Medulla oblongata (tissue), 1 donor: ENCODE results near the gene PZP.

Experiments
- DNase-seq: peaks from one replicate; pipeline ENCODE4 v3.0.0-alpha.2; 2015; ENCODE audit errors: extremely low spot score

Gene PZP

GRCh38 chr12:9124383-9125031 is 83.7 kb downstream of the PZP start:
- no peak for DNase-seq

DNA sequence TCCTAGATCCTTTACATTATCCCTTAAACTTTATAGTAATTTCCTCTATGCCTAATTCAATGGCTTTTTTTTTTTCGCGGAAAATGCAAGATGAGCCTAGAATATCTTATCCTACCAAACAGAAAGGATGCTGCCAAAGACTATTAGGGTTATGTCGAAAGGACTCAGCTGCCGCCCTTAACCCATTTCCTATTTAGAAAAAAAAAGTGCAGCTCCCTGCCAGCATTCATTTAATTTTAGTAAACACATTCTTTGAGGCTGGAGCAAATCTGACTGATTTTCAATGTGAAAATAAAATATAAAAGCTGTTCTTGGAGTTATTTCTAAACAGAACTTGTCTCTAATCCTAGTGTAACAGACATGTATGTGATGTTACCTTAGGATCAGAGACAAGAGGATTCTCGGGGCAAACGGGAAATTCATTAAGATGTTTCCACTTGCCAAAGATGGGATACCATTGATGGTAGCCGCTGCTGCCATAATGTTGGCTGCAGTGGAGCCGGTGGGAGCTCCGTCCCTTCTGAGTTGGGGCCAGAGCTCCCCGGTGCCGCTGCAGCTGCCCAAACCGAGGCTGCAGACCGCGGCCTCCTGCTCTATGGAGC is 84.3 kb downstream of the PZP start:
- DNase-seq, result peak; percentile 20

- peak; percentile 40 for DNase-seq
Measured at GRCh38 chr12:9122091-9122609, 86.0 kb downstream of the PZP start.

DNA sequence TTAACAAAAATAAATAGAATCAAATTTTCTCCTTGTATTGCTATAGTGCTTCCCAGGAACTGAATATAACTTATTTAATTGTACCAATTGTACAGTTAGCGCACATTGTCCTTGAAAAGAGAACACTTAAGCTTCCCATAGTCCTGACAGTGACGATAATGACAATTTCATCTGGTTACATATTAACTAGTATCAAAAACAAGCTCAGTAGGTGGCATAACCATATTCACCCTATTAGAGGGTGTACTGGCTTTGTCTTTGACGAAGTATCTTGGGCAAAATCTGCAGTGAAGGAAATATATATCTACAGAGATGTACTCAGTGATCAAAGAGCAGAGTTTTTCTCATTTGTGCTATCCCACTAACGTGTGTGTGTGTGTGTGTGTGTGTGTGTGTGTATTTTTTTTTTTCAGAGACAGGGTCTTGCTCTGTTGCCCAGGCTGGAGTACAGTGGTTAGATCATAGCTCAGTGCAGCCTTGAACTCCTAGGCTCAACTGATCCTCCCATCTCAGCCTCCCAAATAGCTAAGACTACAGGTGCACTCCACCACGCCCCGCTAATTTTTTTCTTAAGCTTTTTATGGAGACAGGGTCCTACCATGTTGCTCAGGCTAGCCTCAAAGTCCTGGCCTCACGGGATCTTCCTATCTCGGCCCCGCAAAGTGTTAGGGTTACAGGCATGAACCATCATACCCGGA is 87.6 kb downstream of the PZP start:
- no peak for DNase-seq

- peak; percentile 85 for DNase-seq
Measured at GRCh38 chr12:9118158-9118557, 90.0 kb downstream of the PZP start.

DNA sequence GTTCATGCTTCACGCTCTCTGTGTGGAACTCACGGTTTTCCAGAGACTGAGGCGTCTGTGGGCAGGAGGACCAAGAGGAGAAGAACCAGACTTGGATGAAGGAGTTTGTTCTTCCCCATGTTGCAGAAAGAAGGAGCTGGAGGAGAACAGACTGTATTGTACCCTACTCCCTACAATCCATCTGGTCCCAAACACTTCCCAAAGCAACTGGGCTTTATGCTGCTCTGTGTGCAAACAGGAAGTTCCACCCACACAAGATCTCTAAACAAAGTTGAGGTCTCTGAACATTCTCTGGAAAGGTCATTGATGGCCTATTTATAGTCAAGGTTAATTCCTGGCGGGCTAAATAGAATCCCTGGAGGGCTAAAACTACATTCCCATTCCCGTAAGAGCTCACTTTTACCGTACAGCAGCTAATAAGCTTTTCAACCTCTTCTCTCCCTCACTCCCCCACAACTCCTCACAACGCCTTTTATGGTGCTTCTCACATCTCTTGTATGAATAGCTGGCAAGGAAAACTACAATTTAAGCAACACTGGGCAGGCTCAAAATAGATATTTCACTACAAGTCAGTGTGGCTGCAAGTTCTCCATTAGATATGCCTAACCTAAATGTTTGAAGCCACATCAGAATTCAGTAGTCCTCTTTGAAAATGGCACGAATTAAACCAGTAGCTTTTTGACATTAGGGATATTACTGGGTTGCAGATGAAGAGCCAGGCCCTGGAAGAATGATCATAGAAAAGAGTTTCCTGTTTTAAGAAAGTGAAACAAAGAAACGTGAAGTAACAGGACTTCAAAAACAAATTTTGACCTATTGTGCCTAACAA is 92.2 kb downstream of the PZP start, which contains the start of gene A2M:
Gene A2M (minus strand): TSS at position 189 of the 829 bp plus-strand sequence. CDS start 70 bp downstream, at position 119.
- DNase-seq, result peak; percentile 54

DNA sequence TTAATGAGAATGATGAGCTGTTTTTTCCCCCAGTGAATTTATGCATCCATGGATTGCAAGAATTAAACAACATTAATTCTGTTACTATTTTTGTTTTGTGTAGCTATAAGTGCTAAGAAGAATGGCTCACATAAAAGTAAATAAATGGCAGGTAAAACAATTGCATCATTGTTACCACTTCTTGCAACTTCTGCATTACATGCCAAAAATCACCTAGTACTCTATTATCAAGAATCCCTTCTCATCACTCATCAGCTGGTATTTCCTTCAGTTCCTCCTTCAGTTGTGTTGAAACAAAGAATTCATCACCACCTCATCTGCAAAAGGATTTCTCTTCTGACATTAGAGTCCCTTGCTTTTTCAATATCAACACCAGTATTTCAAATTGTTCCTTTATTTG is 93.2 kb downstream of the PZP start:
- DNase-seq, result peak; percentile 19

GRCh38 chr12:9113987-9114309 is 94.2 kb downstream of the PZP start:
- no peak for DNase-seq

- no peak for DNase-seq
Measured at GRCh38 chr12:9113296-9113986, 94.8 kb downstream of the PZP start.

DNA sequence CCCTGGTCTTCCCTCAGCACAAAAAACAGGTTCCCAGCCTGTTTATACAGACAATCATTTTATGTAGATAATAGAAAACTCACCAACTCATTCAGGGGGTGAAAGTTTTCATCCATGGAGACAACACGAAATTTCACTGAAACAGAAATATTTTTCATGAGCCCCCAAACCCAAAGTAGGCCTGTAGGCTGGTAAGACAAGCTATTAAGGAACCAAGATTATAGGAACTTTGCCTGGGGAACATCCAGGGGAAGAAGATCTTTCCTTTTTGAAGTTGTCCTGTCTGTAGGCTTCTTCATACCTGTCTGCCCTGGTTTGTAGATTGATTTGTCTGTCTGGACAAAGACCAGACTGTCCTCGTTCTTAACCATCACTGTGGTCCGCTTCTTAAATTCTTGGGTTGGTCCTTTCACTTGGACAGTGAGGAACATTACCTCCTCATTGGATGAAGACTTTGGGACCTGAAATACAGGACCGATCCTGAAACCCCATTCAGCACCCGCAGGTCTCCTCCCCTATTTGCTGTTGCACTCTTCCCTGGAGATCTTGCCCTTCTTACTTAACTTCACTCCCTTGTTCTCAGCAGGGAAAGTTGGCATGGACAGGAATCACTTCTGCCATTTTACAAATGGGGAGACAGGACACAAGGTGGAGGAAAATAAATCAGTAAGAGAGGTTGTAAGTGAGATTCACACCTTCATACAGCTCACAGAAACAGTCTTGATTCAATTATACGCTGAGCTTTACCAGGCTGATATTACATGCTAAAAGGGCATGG is 95.9 kb downstream of the PZP start:
- DNase-seq, result no peak

- DNase-seq, result no peak
Measured at GRCh38 chr12:9111525-9111924, 96.7 kb downstream of the PZP start.

DNA sequence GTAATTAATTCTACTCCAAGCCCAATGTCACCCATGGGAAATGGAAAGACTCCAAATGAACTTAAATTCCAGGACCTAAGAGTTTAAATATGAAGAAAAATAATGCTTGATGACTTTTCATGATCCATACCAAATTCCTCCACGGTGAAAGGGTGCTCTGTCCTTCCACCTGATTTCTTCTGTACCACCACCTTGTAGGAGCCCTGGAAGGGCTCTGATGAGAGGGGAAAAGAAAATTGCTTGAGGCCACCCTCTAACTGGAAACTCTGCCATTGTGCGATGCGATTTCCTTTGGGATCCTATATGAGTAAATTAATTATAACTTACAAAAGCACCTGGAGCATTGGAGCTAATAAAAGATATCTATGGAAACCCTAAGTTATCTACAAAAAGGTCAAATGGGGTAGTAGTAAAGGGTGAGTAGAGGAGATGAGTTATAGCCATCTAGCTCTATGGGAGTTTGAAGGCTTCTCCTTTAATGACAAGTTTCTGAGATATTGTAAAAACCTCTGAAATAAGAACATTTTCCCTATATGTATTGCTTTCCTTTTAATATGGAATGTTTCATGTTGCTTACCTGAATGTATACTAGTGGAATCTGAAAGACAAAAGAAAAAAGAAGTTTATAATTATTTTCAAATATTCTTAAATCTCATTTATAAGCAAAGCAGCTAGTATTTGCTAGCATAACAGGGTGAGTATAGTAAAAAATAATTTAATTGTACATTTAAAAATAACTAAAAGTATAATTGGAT is 98.3 kb downstream of the PZP start:
- DNase-seq, result no peak

- DNase-seq, result no peak
Measured at GRCh38 chr12:9109213-9109522, 99.0 kb downstream of the PZP start.

GRCh38 chr12:9108504-9109212 is 99.5 kb downstream of the PZP start:
- no peak for DNase-seq

GRCh38 chr12:9107542-9107873 is 100.7 kb downstream of the PZP start:
- no peak for DNase-seq

- DNase-seq, result no peak
Measured at GRCh38 chr12:9106610-9107541, 101.3 kb downstream of the PZP start.

DNA sequence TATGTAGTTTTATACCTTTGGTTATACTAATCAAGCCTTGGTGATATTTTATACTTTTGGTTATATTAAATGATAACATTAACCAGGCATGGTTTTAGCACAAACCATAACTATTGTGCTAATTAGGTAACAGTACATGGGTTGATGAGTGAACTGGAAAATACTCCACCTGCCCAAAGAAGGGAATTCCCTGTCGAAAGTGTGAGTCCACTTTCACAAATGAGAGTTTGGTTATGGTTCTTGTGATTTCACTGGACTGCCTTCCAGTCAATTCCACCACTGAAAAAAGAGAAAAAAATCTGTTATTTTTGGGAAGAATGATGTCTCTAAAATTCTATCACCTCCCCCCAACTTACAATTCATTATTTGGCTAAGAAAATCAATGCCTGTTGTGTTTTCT is 102.1 kb downstream of the PZP start:
- no peak for DNase-seq

- DNase-seq, result no peak
Measured at GRCh38 chr12:9104767-9105423, 103.3 kb downstream of the PZP start.
